K562 (cell line): ENCODE measurements around the gene SRL. TPM values are rescaled to one million over a fixed set of nuclear protein-coding genes. Genes with fewer than 3 reads are reported as not detected.

Experiments
- CHD2 ChIP-seq: IDR thresholded peaks from 2 replicates; pipeline ENCODE4 v1.6.1; 2011; ENCODE audit warnings: low read depth, low read length
- IFI16 ChIP-seq: fragments of 250-450 bp; sonication (Bioruptor Pico); IDR thresholded peaks from 2 replicates; pipeline ENCODE4 v2.1.2; 2022; ENCODE audit warnings: mild to moderate bottlenecking, inconsistent platforms
- MAFF ChIP-seq: IDR thresholded peaks from 2 replicates; pipeline ENCODE4 v1.6.1; 2012; ENCODE audit warnings: low read length, improper control_type of control experiment
- MAFK ChIP-seq: IDR thresholded peaks from 2 replicates; pipeline ENCODE4 v1.6.1; 2011; ENCODE audit warnings: low read length, improper control_type of control experiment
- NFIX ChIP-seq: fragments of 250-450 bp; sonication (Bioruptor Pico); IDR thresholded peaks from 2 replicates; pipeline ENCODE4 v1.4.0; 2020; ENCODE audit warnings: low read depth, mild to moderate bottlenecking, moderate library complexity
- PHF21A ChIP-seq: fragments of 450-650 bp; IDR thresholded peaks from 2 replicates; pipeline ENCODE4 v1.6.1; 2017; ENCODE audit warnings: low read depth, borderline replicate concordance
- POLR2G ChIP-seq: fragments of 200-400 bp; formaldehyde crosslinking; IDR thresholded peaks from 2 replicates; pipeline ENCODE4 v1.6.1; 2017; ENCODE audit warnings: low read depth, mild to moderate bottlenecking, antibody characterized with exemption, low read length, moderate library complexity
- RAD21 ChIP-seq, 2 experiments: fragments of 250-450 bp in 1 of 2; fragments of 450-650 bp in 1 of 2; sonication (Bioruptor Pico) in 1 of 2; formaldehyde crosslinking in 1 of 2; IDR thresholded peaks in 1 of 2; conservative IDR thresholded peaks in 1 of 2; 2 replicates each; pipeline versions ENCODE4 v1.4.0 to v1.8.0; 2020 to 2022; ENCODE audit warnings: mild to moderate bottlenecking in 2 of 2, moderate library complexity in 1 of 2
- SMAD1 ChIP-seq: fragments of 150-350 bp; IDR thresholded peaks from 2 replicates; pipeline ENCODE4 v1.6.1; 2014; ENCODE audit warnings: low read length, low read depth; ENCODE audit not compliant: partially characterized antibody
- STAT5B ChIP-seq: fragments of 250-450 bp; sonication (Bioruptor Pico); IDR thresholded peaks from 2 replicates; pipeline ENCODE4 v1.8.0; 2021; ENCODE audit warnings: mild to moderate bottlenecking, inconsistent platforms
- TBL1XR1 ChIP-seq, 2 experiments: IDR thresholded peaks; 2 replicates each; pipeline ENCODE4 v1.6.1; 2012; ENCODE audit warnings: improper control_type of control experiment in 2 of 2, low read length in 2 of 2, mild to moderate bottlenecking in 1 of 2
- ZBED1 ChIP-seq: IDR thresholded peaks from 2 replicates; pipeline ENCODE4 v1.6.1; 2014
- ZNF134 ChIP-seq: fragments of 250-450 bp; sonication (Bioruptor Pico); conservative IDR thresholded peaks from 2 replicates; pipeline ENCODE4 v1.4.0; 2020
- ZNF174 ChIP-seq: fragments of 250-450 bp; sonication (Bioruptor Pico); IDR thresholded peaks from 2 replicates; pipeline ENCODE4 v1.4.0; 2020; ENCODE audit warnings: mild to moderate bottlenecking
- ZNF316 ChIP-seq: fragments of 450-650 bp; IDR thresholded peaks from 2 replicates; pipeline ENCODE4 v1.6.1; 2016
- ZNF583 ChIP-seq: fragments of 250-450 bp; sonication (Bioruptor Pico); IDR thresholded peaks from 2 replicates; pipeline ENCODE4 v1.4.0; 2020
- ZNF699 ChIP-seq: fragments of 250-450 bp; sonication (Bioruptor Pico); IDR thresholded peaks from 2 replicates; pipeline ENCODE4 v1.8.0; 2021; ENCODE audit warnings: mild to moderate bottlenecking, moderate library complexity; ENCODE audit not compliant: insufficient replicate concordance
- polyA plus RNA-seq, 8 experiments: library from polyadenylated mRNA; depleted of rRNA in 4 of 8; stranded (reverse) in 5 of 8; unstranded in 3 of 8; fragments of >200 nt; fragmentation: Nextera tagmentation in 2 of 8; fragmentation: Illumina TruSeq in 1 of 8; extraction: Ambion mirVana in 2 of 8; extraction: Trizol in 1 of 8; gene quantifications; 2 replicates each; pipeline versions ENCODE4 v1.2.1 to v1.2.3, GENCODE V29; 2011 to 2014; ENCODE audit warnings: inconsistent platforms in 1 of 8, missing spikeins in 1 of 8
- total RNA-seq, 7 experiments: library from RNA; depleted of rRNA in 6 of 7; stranded (reverse); fragments of >200 nt in 6 of 7; fragmentation: Illumina TruSeq in 2 of 7; extraction: Trizol in 2 of 7; gene quantifications; 2 replicates each; pipeline versions ENCODE4 v1.2.1 to v1.2.3, GENCODE V29; 2011 to 2021; ENCODE audit warnings: low replicate concordance in 1 of 7
- TF ChIP-seq, protein P1 (sequence below): fragments of 200-800 bp; sonication (Bioruptor generic); IDR thresholded peaks from 2 replicates; pipeline ENCODE4 v1.6.1; 2017; ENCODE audit warnings: missing genetic modification characterization, missing compliant biosample characterization
- TF ChIP-seq, protein P2 (sequence below): fragments of 450-650 bp; IDR thresholded peaks from 2 replicates; pipeline ENCODE4 v1.6.1; 2018; ENCODE audit not compliant: partially characterized antibody
- TF ChIP-seq, protein P3 (sequence below): fragments of 450-650 bp; conservative IDR thresholded peaks from 2 replicates; pipeline ENCODE4 v1.6.1; 2016; ENCODE audit warnings: missing genetic modification characterization, low read depth, mild to moderate bottlenecking, control low read depth, missing compliant biosample characterization

Gene SRL
- total and polyA plus RNA-seq, 9 of the 15 experiments (the other 6 are each of a cell fraction or from before 2014, with no cell fraction given), result 0.01 TPM; not detected in 8

DNA sequence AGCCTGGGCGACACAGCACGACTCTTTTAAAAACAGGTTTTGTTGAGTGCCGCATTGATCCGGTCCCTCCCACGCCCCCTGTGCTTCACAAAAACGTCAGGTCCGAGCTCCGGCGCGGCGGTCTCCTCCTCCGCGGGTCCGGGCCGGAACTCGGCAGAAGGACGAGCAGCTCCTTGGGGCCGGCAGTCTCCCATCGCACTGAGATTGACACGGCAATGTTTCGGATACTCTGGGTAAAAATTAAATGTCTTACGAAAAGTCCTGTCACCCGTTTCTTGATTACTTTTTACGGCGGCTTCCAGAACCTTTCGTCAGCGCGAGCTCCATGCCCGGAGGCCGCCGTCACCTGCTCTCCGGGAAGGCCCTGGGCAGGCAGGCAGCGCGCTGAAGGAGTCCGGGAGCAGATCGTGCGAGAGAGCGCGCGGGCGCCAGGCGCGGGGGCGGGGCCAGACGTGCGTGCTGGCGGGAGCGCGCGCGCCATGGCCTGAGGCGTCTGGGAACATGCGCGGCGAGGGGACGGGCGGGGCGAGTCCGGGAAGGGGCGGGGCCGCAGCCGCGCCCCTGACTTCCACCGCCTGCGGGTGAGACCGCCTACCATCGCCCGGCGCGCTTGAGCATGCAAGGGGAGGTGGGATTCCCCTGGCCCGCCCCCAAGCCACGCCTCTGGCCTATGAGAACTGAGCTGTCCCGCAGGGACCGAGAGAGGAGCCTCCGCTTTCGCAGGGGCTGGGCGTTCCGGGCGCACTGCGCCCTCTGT lies 11.7 kb upstream of the SRL start (continued):
- TF ChIP-seq ZNF316, result 0 out of 2 replicates have a peak, but pooled peaks have one; percentile 52
- no peak for TF ChIP-seq ZNF174 (CRISPR knock-in tag)
- TF ChIP-seq ZNF583 (CRISPR knock-in tag), result no peak
- peak; percentile 98 for TF ChIP-seq POLR2G
- TF ChIP-seq MAFF, result no peak
- no peak for TF ChIP-seq NFIX
- no peak for TF ChIP-seq TBL1XR1 (IDR thresholded peaks at IDR 0.05; ENCODE audit: low read length in 2 of 2)
- no peak for TF ChIP-seq STAT5B (CRISPR knock-in tag)
- no peak for TF ChIP-seq ZNF699
- TF ChIP-seq CHD2, result no peak; the same call in 1 of the 2 replicates
- no peak for TF ChIP-seq IFI16 (CRISPR knock-in tag)
- peak; percentile 90 to 93; a peak in 3 of 4 replicates for TF ChIP-seq RAD21 (CRISPR knock-in tag; conservative IDR thresholded peaks at IDR 0.05 in 1 of 2, IDR thresholded peaks at IDR 0.05 in 1 of 2)
- TF ChIP-seq ZNF134 (CRISPR knock-in tag), result no peak
- TF ChIP-seq, protein P1, sequence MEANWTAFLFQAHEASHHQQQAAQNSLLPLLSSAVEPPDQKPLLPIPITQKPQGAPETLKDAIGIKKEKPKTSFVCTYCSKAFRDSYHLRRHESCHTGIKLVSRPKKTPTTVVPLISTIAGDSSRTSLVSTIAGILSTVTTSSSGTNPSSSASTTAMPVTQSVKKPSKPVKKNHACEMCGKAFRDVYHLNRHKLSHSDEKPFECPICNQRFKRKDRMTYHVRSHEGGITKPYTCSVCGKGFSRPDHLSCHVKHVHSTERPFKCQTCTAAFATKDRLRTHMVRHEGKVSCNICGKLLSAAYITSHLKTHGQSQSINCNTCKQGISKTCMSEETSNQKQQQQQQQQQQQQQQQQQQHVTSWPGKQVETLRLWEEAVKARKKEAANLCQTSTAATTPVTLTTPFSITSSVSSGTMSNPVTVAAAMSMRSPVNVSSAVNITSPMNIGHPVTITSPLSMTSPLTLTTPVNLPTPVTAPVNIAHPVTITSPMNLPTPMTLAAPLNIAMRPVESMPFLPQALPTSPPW (CRISPR knock-in tag), result peak; percentile 85
- TF ChIP-seq, protein P2, sequence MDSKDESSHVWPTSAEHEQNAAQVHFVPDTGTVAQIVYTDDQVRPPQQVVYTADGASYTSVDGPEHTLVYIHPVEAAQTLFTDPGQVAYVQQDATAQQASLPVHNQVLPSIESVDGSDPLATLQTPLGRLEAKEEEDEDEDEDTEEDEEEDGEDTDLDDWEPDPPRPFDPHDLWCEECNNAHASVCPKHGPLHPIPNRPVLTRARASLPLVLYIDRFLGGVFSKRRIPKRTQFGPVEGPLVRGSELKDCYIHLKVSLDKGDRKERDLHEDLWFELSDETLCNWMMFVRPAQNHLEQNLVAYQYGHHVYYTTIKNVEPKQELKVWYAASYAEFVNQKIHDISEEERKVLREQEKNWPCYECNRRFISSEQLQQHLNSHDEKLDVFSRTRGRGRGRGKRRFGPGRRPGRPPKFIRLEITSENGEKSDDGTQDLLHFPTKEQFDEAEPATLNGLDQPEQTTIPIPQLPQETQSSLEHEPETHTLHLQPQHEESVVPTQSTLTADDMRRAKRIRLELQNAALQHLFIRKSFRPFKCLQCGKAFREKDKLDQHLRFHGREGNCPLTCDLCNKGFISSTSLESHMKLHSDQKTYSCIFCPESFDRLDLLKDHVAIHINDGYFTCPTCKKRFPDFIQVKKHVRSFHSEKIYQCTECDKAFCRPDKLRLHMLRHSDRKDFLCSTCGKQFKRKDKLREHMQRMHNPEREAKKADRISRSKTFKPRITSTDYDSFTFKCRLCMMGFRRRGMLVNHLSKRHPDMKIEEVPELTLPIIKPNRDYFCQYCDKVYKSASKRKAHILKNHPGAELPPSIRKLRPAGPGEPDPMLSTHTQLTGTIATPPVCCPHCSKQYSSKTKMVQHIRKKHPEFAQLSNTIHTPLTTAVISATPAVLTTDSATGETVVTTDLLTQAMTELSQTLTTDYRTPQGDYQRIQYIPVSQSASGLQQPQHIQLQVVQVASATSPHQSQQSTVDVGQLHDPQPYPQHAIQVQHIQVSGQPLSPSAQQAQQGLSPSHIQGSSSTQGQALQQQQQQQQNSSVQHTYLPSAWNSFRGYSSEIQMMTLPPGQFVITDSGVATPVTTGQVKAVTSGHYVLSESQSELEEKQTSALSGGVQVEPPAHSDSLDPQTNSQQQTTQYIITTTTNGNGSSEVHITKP, result peak; percentile 37
- no peak for TF ChIP-seq MAFK
- peak; percentile 28 for TF ChIP-seq SMAD1
- TF ChIP-seq ZBED1, result peak; percentile 22; the same call in 1 of the 2 replicates
- TF ChIP-seq, protein P3, sequence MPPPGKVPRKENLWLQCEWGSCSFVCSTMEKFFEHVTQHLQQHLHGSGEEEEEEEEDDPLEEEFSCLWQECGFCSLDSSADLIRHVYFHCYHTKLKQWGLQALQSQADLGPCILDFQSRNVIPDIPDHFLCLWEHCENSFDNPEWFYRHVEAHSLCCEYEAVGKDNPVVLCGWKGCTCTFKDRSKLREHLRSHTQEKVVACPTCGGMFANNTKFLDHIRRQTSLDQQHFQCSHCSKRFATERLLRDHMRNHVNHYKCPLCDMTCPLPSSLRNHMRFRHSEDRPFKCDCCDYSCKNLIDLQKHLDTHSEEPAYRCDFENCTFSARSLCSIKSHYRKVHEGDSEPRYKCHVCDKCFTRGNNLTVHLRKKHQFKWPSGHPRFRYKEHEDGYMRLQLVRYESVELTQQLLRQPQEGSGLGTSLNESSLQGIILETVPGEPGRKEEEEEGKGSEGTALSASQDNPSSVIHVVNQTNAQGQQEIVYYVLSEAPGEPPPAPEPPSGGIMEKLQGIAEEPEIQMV (tag), result no peak
- no peak; the same call in 1 of the 2 replicates for TF ChIP-seq PHF21A
